ENCODE results near the gene FBXO11. TPM values are rescaled to one million over a fixed set of nuclear protein-coding genes. Genes with fewer than 3 reads are reported as not detected.
"Not testable (repeated sequence)": the region's sequence is repeated elsewhere in the genome, so short reads cannot be mapped to it uniquely, and the experiment has no call there.

FBXO11 gene
- total and polyA plus RNA-seq, 7 donors: 16.3 to 39.4 (median 31.0) TPM

- Histone ChIP-seq H3K27ac (no peak overlapping the region), H3K9me3 (no peaks in the 10 kb centered on the region), H3K36me3 (ENCODE audit: insufficient read depth in 1 of 2, low read depth in 1 of 2) (no peaks in the 10 kb centered on the region), H3K27me3 (ENCODE audit: insufficient read depth in 3 of 3, low read length in 2 of 3) (no peaks in the 10 kb centered on the region), H3K4me1 (no peaks in the 10 kb centered on the region), H3K4me3 (no peak overlapping the region)
- intact Hi-C loops (cut with DNase I): no loop called here
- 81 to 97% (median 83%) methylated on average over 1 of the region's 1 CpG for WGBS, 3 donors
- DNase-seq: no peak
- ATAC-seq: no peak
- no peak for TF ChIP-seq CTCF (IDR thresholded peaks at IDR 0.05)
Measured at GRCh38 chr2:47916412-47916811, 10.1 kb upstream of the FBXO11 start.

- H3K4me1 ChIP-seq; H3K27ac ChIP-seq; DNase-seq; H3K27me3 ChIP-seq (ENCODE audit: insufficient read depth in 3 of 3, low read length in 2 of 3); intact Hi-C loops (cut with DNase I); H3K36me3 ChIP-seq (ENCODE audit: insufficient read depth in 1 of 2, low read depth in 1 of 2); H3K9me3 ChIP-seq; H3K4me3 ChIP-seq; ATAC-seq: not testable (repeated sequence)
- 93 to 96% (median 95%) methylated on average over 4 of the region's 4 CpGs for WGBS, 3 donors
Measured at GRCh38 chr2:47910662-47911061, 4.4 kb upstream of the FBXO11 start.

- DNase-seq: no peak
- H3K4me1 ChIP-seq: peaks cover 6% of the 10 kb centered on the region
- ATAC-seq: no peak
- intact Hi-C loops (cut with DNase I): loop anchor here (5.0 to 10.0 kb wide), 4 partner anchors 124 to 514 kb away; partner anchors contain the start of gene MSH6 (in 2 of the 2)
- TF ChIP-seq CTCF (IDR thresholded peaks at IDR 0.05): no peak
- WGBS, 3 donors: 72 to 83% (median 77%) methylated on average over 5 of the region's 5 CpGs
- no peaks in the 10 kb centered on the region for H3K27me3 ChIP-seq (ENCODE audit: insufficient read depth in 3 of 3, low read length in 2 of 3)
- no peak overlapping the region for H3K27ac ChIP-seq
- H3K9me3 ChIP-seq: no peaks in the 10 kb centered on the region
- no peaks in the 10 kb centered on the region for H3K36me3 ChIP-seq (ENCODE audit: insufficient read depth in 1 of 2, low read depth in 1 of 2)
- no peak overlapping the region for H3K4me3 ChIP-seq
Measured at GRCh38 chr2:47908682-47909081, 2.4 kb upstream of the FBXO11 start.

GRCh38 chr2:47907039-47907781, 912 bp upstream of the FBXO11 start:
- Histone ChIP-seq H3K36me3 (ENCODE audit: insufficient read depth in 1 of 2, low read depth in 1 of 2) (no peaks in the 10 kb centered on the region), H3K27ac (peak overlapping the region; percentile 98), H3K4me3 (peak overlapping the region; percentile 98), H3K4me1 (peaks cover 20% of the 10 kb centered on the region), H3K27me3 (ENCODE audit: insufficient read depth in 3 of 3, low read length in 2 of 3) (no peaks in the 10 kb centered on the region), H3K9me3 (no peaks in the 10 kb centered on the region)
- ATAC-seq (peak in 3 of 4 donors; percentile 31 to 54 (median 42)), DNase-seq (no peak)
- WGBS, 3 donors: 17 to 24% (median 18%) methylated on average over 15 of the region's 15 CpGs
- no peak for TF ChIP-seq CTCF (IDR thresholded peaks at IDR 0.05)
- intact Hi-C loops (cut with DNase I): loop anchor here (5.0 to 10.0 kb wide), 4 partner anchors 122 to 515 kb away; partner anchors contain the start of gene MSH6 (in 2 of the 2)

GRCh38 chr2:47905386-47906156, 727 bp downstream of the FBXO11 start:
- 0 to 1% (median 0%) methylated on average over 38 to 101 of the region's 105 CpGs for WGBS, 3 donors
- H3K4me1 ChIP-seq: peaks cover 20% of the 10 kb centered on the region
- intact Hi-C loops (cut with DNase I): loop anchor here (5.0 to 10.0 kb wide), 4 partner anchors 121 to 517 kb away; partner anchors contain the start of gene MSH6 (in 2 of the 2)
- peak overlapping the region; percentile 98 for H3K27ac ChIP-seq
- no peaks in the 10 kb centered on the region for H3K9me3 ChIP-seq
- peak; percentile 68 to 82 for DNase-seq
- no peaks in the 10 kb centered on the region for H3K27me3 ChIP-seq (ENCODE audit: insufficient read depth in 3 of 3, low read length in 2 of 3)
- TF ChIP-seq CTCF (IDR thresholded peaks at IDR 0.05): no peak
- ATAC-seq: peak; percentile 23 to 68 (median 40)
- peak overlapping the region; percentile 98 for H3K4me3 ChIP-seq
- no peaks in the 10 kb centered on the region for H3K36me3 ChIP-seq (ENCODE audit: insufficient read depth in 1 of 2, low read depth in 1 of 2)

Data from psoas muscle (tissue), 8 donors.